OCI-LY3 (cell line): ENCODE results near the gene RAI1.

ENCODE experiments used
- CTCF ChIP-seq: fragments of 200-600, 300-600 bp; sonication (generic); IDR thresholded peaks from 2 replicates; pipeline ENCODE4 v1.5.1; 2014; ENCODE audit warnings: antibody characterized with exemption, low read length, low read depth
- EZH2phosphoT487 ChIP-seq: fragments of 200-600 bp; shearing (Covaris generic); IDR thresholded peaks from 2 replicates; pipeline ENCODE4 v1.6.1; 2018; ENCODE audit warnings: antibody characterized with exemption, mixed run types, low read depth

GRCh38 chr17:17836250-17836817 is 155.1 kb downstream of the RAI1 start:
- TF ChIP-seq CTCF (no peak), EZH2phosphoT487 (no peak)
